ENCODE data around the gene ZPBP2. TPM values are rescaled to one million over a fixed set of nuclear protein-coding genes. Genes with fewer than 3 reads are reported as not detected.

ZPBP2 gene
- total RNA-seq, 1 experiment from 2014 or later: not detected

- TF ChIP-seq FOXP4 (CRISPR knock-in tag; IDR thresholded peaks at IDR 0.05): peak; percentile 98
- peak; percentile 95 for TF ChIP-seq IRF1 (CRISPR knock-in tag; IDR thresholded peaks at IDR 0.05)
- TF ChIP-seq JAZF1 (CRISPR knock-in tag; IDR thresholded peaks at IDR 0.05): no peak
- TF ChIP-seq NFYB (CRISPR knock-in tag; conservative IDR thresholded peaks at IDR 0.05; ENCODE audit: low read depth): peak; percentile 46; the same call in 1 of the 2 replicates
- TF ChIP-seq SOX15 (CRISPR knock-in tag; IDR thresholded peaks at IDR 0.05): no peak
- no peak for TF ChIP-seq IRF2 (CRISPR knock-in tag; IDR thresholded peaks at IDR 0.05; ENCODE audit: borderline replicate concordance, low read depth)
- TF ChIP-seq SMAD4 (CRISPR knock-in tag; IDR thresholded peaks at IDR 0.05): peak; percentile 90; the same call in 1 of the 2 replicates
- TF ChIP-seq MLX (CRISPR knock-in tag; IDR thresholded peaks at IDR 0.05): peak; percentile 98
- TF ChIP-seq, protein P1, sequence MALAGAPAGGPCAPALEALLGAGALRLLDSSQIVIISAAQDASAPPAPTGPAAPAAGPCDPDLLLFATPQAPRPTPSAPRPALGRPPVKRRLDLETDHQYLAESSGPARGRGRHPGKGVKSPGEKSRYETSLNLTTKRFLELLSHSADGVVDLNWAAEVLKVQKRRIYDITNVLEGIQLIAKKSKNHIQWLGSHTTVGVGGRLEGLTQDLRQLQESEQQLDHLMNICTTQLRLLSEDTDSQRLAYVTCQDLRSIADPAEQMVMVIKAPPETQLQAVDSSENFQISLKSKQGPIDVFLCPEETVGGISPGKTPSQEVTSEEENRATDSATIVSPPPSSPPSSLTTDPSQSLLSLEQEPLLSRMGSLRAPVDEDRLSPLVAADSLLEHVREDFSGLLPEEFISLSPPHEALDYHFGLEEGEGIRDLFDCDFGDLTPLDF (CRISPR knock-in tag; IDR thresholded peaks at IDR 0.05): peak; percentile 98
- no peak for TF ChIP-seq OVOL2 (CRISPR knock-in tag; IDR thresholded peaks at IDR 0.05; ENCODE audit: borderline replicate concordance)
- no peak for TF ChIP-seq MXD4 (CRISPR knock-in tag; IDR thresholded peaks at IDR 0.05; ENCODE audit: borderline replicate concordance)
- TF ChIP-seq GTF2I (CRISPR knock-in tag; conservative IDR thresholded peaks at IDR 0.05): no peak
- peak; percentile 99 for TF ChIP-seq FOXP1 (CRISPR knock-in tag; IDR thresholded peaks at IDR 0.05; ENCODE audit: borderline replicate concordance)
- TF ChIP-seq NR1H2 (CRISPR knock-in tag; IDR thresholded peaks at IDR 0.05): peak; percentile 88
- peak; percentile 91; the same call in 1 of the 2 replicates for TF ChIP-seq ZNF219 (CRISPR knock-in tag; IDR thresholded peaks at IDR 0.05; ENCODE audit: borderline replicate concordance)
- TF ChIP-seq ZNF138 (CRISPR knock-in tag; conservative IDR thresholded peaks at IDR 0.05): no peak; the same call in 1 of the 2 replicates
- TF ChIP-seq ZNF263 (CRISPR knock-in tag; IDR thresholded peaks at IDR 0.05; ENCODE audit: low read depth): peak; percentile 73
- no peak for TF ChIP-seq ATF2 (CRISPR knock-in tag; IDR thresholded peaks at IDR 0.05; ENCODE audit: borderline replicate concordance, low read depth)
- TF ChIP-seq ZNF423 (CRISPR knock-in tag; IDR thresholded peaks at IDR 0.05): peak; percentile 64; the same call in 1 of the 2 replicates
- peak; percentile 97 for TF ChIP-seq CREB1 (CRISPR knock-in tag; IDR thresholded peaks at IDR 0.05)
- peak; percentile 97 for TF ChIP-seq NFE2L1 (CRISPR knock-in tag; IDR thresholded peaks at IDR 0.05)
- TF ChIP-seq, protein P2, sequence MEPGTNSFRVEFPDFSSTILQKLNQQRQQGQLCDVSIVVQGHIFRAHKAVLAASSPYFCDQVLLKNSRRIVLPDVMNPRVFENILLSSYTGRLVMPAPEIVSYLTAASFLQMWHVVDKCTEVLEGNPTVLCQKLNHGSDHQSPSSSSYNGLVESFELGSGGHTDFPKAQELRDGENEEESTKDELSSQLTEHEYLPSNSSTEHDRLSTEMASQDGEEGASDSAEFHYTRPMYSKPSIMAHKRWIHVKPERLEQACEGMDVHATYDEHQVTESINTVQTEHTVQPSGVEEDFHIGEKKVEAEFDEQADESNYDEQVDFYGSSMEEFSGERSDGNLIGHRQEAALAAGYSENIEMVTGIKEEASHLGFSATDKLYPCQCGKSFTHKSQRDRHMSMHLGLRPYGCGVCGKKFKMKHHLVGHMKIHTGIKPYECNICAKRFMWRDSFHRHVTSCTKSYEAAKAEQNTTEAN (CRISPR knock-in tag; IDR thresholded peaks at IDR 0.05): peak; percentile 91
- no peak for TF ChIP-seq GRHL2 (CRISPR knock-in tag; IDR thresholded peaks at IDR 0.05; ENCODE audit: insufficient replicate concordance, severe bottlenecking)
- TF ChIP-seq, protein P3, sequence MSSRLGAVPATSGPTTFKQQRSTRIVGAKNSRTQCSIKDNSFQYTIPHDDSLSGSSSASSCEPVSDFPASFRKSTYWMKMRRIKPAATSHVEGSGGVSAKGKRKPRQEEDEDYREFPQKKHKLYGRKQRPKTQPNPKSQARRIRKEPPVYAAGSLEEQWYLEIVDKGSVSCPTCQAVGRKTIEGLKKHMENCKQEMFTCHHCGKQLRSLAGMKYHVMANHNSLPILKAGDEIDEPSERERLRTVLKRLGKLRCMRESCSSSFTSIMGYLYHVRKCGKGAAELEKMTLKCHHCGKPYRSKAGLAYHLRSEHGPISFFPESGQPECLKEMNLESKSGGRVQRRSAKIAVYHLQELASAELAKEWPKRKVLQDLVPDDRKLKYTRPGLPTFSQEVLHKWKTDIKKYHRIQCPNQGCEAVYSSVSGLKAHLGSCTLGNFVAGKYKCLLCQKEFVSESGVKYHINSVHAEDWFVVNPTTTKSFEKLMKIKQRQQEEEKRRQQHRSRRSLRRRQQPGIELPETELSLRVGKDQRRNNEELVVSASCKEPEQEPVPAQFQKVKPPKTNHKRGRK (CRISPR knock-in tag; IDR thresholded peaks at IDR 0.05; ENCODE audit: borderline replicate concordance): no peak
- peak; percentile 58; the same call in 1 of the 2 replicates for TF ChIP-seq ATF3 (CRISPR knock-in tag; conservative IDR thresholded peaks at IDR 0.05)
- TF ChIP-seq ZNF121 (CRISPR knock-in tag; IDR thresholded peaks at IDR 0.05): no peak
Observed at GRCh38 chr17:39863918-39864746, 3.9 kb upstream of the ZPBP2 start, which contains the start of gene IKZF3 (continued).
